ENCODE data around the gene SIGLEC14. TPM values are rescaled to one million over a fixed set of nuclear protein-coding genes. Genes with fewer than 3 reads are reported as not detected.

Gene SIGLEC14
- total and polyA plus RNA-seq, 2 donors (not counting 3 experiments of a cell fraction or from before 2014, with no cell fraction given) = 0.10 TPM; not detected in 1

DNA sequence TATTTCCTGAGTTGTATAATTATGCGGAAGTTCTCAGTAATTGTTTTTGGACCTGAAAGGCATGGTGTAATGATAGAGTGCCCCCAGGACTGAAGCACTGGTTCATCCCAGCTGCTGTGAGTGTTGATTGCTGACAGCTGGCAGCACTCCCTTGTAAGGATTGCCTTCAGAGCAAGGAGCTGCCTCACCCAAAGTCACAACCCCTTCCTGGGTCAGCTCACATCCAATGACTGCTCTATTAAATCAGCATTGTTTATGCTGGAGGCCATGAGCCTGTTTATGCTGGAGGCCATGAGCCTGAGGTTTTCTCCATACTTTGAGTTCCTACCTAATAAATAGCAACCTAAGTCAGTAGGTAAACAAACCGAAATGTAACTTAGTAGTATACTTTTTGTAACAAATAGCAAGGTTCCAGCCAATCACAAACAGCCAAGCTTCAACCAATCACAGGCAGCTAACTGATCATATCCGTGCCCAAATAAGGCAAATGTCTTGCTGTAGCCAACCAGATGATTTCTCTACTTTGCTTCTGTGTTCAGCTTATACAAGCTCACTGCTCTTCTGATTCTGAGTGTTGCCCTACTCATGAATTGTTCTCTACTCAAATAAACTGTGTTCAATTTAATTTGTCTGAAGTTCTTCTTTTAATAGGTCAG lies 34.8 kb upstream of the SIGLEC14 start:
- ChIA-PET CTCF (interaction anchor here (0.9 to 4.6 kb wide), 3 partner anchors 20 to 96 kb away, joined by 3 to 40 read pairs (median 4); no protein-coding TSS in a partner anchor), POLR2A (no interaction called here)
- BruUV-seq (replicated peaks) = no TSS peak
- no peaks in the 10 kb centered on the region for H3K9me1 ChIP-seq (replicated peaks; ENCODE audit: control insufficient read depth, extremely low read depth, insufficient read depth, low read length)
- H2AFZ ChIP-seq (ENCODE audit: low read depth, low read length) = peak overlapping the region; percentile 77
- no peak overlapping the region for H3K4me2 ChIP-seq (ENCODE audit: insufficient read depth, low read length)
- H3K27ac ChIP-seq (ENCODE audit: insufficient read depth, low read depth, low read length) = no peak overlapping the region
- H3K27me3 ChIP-seq (ENCODE audit: control insufficient read depth in 2 of 2, insufficient read depth in 2 of 2, low read length in 2 of 2) = peaks cover 2 to 4% of the 10 kb centered on the region in 2 experiments
- H3K4me3 ChIP-seq (replicated peaks in 1 of 3; ENCODE audit: insufficient read depth in 1 of 3, low read depth in 1 of 3, low read length in 3 of 3) = no peak overlapping the region
- intact Hi-C loops (cut with micrococcal nuclease) (loop anchor here (10.0 kb wide), 1 partner anchor 107 kb away; the partner anchor contains the start of gene ZNF175), dilution Hi-C loops (cut with MboI; ENCODE audit: extremely low pct_ligation_motif_present, low sequenced_read_pairs) (no loop called here)
- no peak for DNase-seq (ENCODE audit: low read depth, low spot score)
- H3K36me3 ChIP-seq (ENCODE audit: control insufficient read depth in 2 of 2, extremely low read depth in 1 of 2, insufficient read depth in 2 of 2, low read length in 2 of 2) = no peaks in the 10 kb centered on the region
- H3K9ac ChIP-seq (replicated peaks; ENCODE audit: extremely low read depth, insufficient read depth, low read length) = no peak overlapping the region
- no peaks in the 10 kb centered on the region for H3K79me2 ChIP-seq (ENCODE audit: control insufficient read depth, insufficient read depth, low read length)
- H3K9me3 ChIP-seq (replicated peaks; ENCODE audit: control insufficient read depth, insufficient read depth, low read length) = no peaks in the 10 kb centered on the region
- H4K20me1 ChIP-seq (replicated peaks; ENCODE audit: control insufficient read depth, extremely low read depth, insufficient read depth, low read length) = no peaks in the 10 kb centered on the region
- TF ChIP-seq POLR2AphosphoS5 (IDR thresholded peaks at IDR 0.05; ENCODE audit: insufficient read depth, low read depth, low read length) (no peak), FOS (IDR thresholded peaks at IDR 0.05; ENCODE audit: borderline replicate concordance, insufficient read depth, low read length) (no peak), GATA2 (IDR thresholded peaks at IDR 0.05; ENCODE audit: insufficient read depth, insufficient read length, low read depth, low read length) (no peak), JUN (IDR thresholded peaks at IDR 0.05; ENCODE audit: borderline replicate concordance, insufficient read depth, insufficient read length, low read depth) (no peak), EZH2 (IDR thresholded peaks at IDR 0.05; ENCODE audit: borderline replicate concordance, low read depth, low read length, severe bottlenecking) (no peak), CTCF (IDR thresholded peaks at IDR 0.05; ENCODE audit: extremely low read depth in 1 of 2, insufficient read depth in 1 of 2, low read depth in 1 of 2, low read length in 2 of 2) (no peak), POLR2A (IDR thresholded peaks at IDR 0.05; ENCODE audit: low read depth, low read length) (no peak), MAX (IDR thresholded peaks at IDR 0.05; ENCODE audit: insufficient read depth, insufficient read length) (no peak), MYC (IDR thresholded peaks at IDR 0.05; ENCODE audit: low read depth, low read length) (no peak)
- H3K4me1 ChIP-seq (ENCODE audit: control insufficient read depth, extremely low read depth, insufficient read depth, low read length) = peaks cover 4% of the 10 kb centered on the region
- FAIRE-seq = no peak
